ENCODE data around the gene SENP3.

- TF ChIP-seq, protein P1, sequence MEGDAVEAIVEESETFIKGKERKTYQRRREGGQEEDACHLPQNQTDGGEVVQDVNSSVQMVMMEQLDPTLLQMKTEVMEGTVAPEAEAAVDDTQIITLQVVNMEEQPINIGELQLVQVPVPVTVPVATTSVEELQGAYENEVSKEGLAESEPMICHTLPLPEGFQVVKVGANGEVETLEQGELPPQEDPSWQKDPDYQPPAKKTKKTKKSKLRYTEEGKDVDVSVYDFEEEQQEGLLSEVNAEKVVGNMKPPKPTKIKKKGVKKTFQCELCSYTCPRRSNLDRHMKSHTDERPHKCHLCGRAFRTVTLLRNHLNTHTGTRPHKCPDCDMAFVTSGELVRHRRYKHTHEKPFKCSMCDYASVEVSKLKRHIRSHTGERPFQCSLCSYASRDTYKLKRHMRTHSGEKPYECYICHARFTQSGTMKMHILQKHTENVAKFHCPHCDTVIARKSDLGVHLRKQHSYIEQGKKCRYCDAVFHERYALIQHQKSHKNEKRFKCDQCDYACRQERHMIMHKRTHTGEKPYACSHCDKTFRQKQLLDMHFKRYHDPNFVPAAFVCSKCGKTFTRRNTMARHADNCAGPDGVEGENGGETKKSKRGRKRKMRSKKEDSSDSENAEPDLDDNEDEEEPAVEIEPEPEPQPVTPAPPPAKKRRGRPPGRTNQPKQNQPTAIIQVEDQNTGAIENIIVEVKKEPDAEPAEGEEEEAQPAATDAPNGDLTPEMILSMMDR (IDR thresholded peaks at IDR 0.05): no peak
- TF ChIP-seq EZH2 (IDR thresholded peaks at IDR 0.05) (no peak), EZH2phosphoT487 (IDR thresholded peaks at IDR 0.05) (no peak)
Measured at GRCh38 chr17:7577327-7578199, 15.8 kb downstream of the SENP3 start.

Measured in neural progenitor cell (in vitro differentiated cells).